Mesendoderm (in vitro differentiated cells): Measurements from ENCODE around the gene STK10.

Experiments
- DNase-seq: peaks from one replicate; pipeline ENCODE4 v3.0.0; 2013
- H2AK5ac ChIP-seq: 2 replicates; pipeline ENCODE4 v1.6.1; 2013; ENCODE audit warnings: low read length, inconsistent platforms
- H2BK120ac ChIP-seq: 2 replicates; pipeline ENCODE4 v1.6.1; 2013; ENCODE audit warnings: low read depth, mild to moderate bottlenecking, low read length, moderate library complexity, mixed read lengths
- H2BK15ac ChIP-seq: replicated peaks from 2 replicates; pipeline ENCODE4 v1.6.1; 2013; ENCODE audit warnings: low read depth, mild to moderate bottlenecking, moderate library complexity
- H2BK5ac ChIP-seq: 2 replicates; pipeline ENCODE4 v1.6.1; 2013; ENCODE audit warnings: low read length, inconsistent platforms
- H3K18ac ChIP-seq: 2 replicates; pipeline ENCODE4 v1.6.1; 2013; ENCODE audit warnings: mild to moderate bottlenecking, low read length, mixed read lengths
- H3K23ac ChIP-seq: one replicate; pipeline ENCODE4 v1.6.1; 2013; ENCODE audit warnings: low read length
- H3K27ac ChIP-seq: 2 replicates; pipeline ENCODE4 v1.5.1; 2013; ENCODE audit warnings: low read depth, mild to moderate bottlenecking, inconsistent platforms, low read length, moderate library complexity
- H3K27me3 ChIP-seq: 2 replicates; pipeline ENCODE4 v1.6.1; 2013; ENCODE audit warnings: low read length, control low read depth, mild to moderate bottlenecking, inconsistent platforms; ENCODE audit not compliant: insufficient read depth, poor library complexity
- H3K36me3 ChIP-seq: 2 replicates; pipeline ENCODE4 v1.6.1; 2013; ENCODE audit warnings: low read length, inconsistent platforms; ENCODE audit not compliant: control insufficient read depth, insufficient read depth
- H3K4ac ChIP-seq: one replicate; pipeline ENCODE4 v1.6.1; 2013; ENCODE audit warnings: low read depth, mild to moderate bottlenecking, low read length, moderate library complexity
- H3K4me1 ChIP-seq: 2 replicates; pipeline ENCODE4 v1.6.1; 2013; ENCODE audit warnings: low read depth, low read length, inconsistent platforms; ENCODE audit not compliant: control insufficient read depth
- H3K4me2 ChIP-seq: 2 replicates; pipeline ENCODE4 v1.6.1; 2013; ENCODE audit warnings: low read length
- H3K4me3 ChIP-seq: 2 replicates; pipeline ENCODE4 v1.5.1; 2013; ENCODE audit warnings: mild to moderate bottlenecking, low read length
- H3K56ac ChIP-seq: one replicate; pipeline ENCODE4 v1.6.1; 2013; ENCODE audit warnings: low read length
- H3K79me1 ChIP-seq: 2 replicates; pipeline ENCODE4 v1.6.1; 2013; ENCODE audit warnings: low read length, inconsistent platforms
- H3K79me2 ChIP-seq: 2 replicates; pipeline ENCODE4 v1.6.1; 2013; ENCODE audit warnings: mild to moderate bottlenecking, low read length; ENCODE audit not compliant: control insufficient read depth, insufficient read depth
- H3K9ac ChIP-seq: 2 replicates; pipeline ENCODE4 v1.6.1; 2013; ENCODE audit warnings: low read length, inconsistent platforms
- H4K5ac ChIP-seq: one replicate; pipeline ENCODE4 v1.6.1; 2013; ENCODE audit warnings: low read length
- H4K8ac ChIP-seq: one replicate; pipeline ENCODE4 v1.6.1; 2013; ENCODE audit warnings: low read depth, mild to moderate bottlenecking, control low read depth, low read length, moderate library complexity
- WGBS: extraction: QIAGEN DNeasy Blood & Tissue Kit; methylation state at CpG from one replicate; pipeline ENCODE4 v1.1.7; 2013; ENCODE audit warnings: low lambda C conversion rate, missing lambda C conversion rate; ENCODE audit not compliant: insufficient coverage; ENCODE audit errors: extremely low coverage; 5-methylcytosine and 5-hydroxymethylcytosine counted together

Gene STK10

GRCh38 chr5:171992813-171993212 is 195.2 kb downstream of the STK10 start:
- no peaks in the 10 kb centered on the region for H3K27me3 ChIP-seq
- no peak overlapping the region for H3K4me3 ChIP-seq
- H2BK5ac ChIP-seq, result no peak overlapping the region
- H3K36me3 ChIP-seq, result no peaks in the 10 kb centered on the region
- H2AK5ac ChIP-seq, result no peak overlapping the region
- no peak overlapping the region for H3K18ac ChIP-seq
- no peak overlapping the region for H3K4me2 ChIP-seq
- H4K5ac ChIP-seq, result no peak overlapping the region
- H3K4me1 ChIP-seq, result no peaks in the 10 kb centered on the region
- H3K79me2 ChIP-seq, result peaks cover 42% of the 10 kb centered on the region
- H3K9ac ChIP-seq, result no peak overlapping the region
- no peak overlapping the region for H3K23ac ChIP-seq
- no peak overlapping the region for H3K56ac ChIP-seq
- H3K4ac ChIP-seq, result no peak overlapping the region
- H3K27ac ChIP-seq, result no peak overlapping the region
- H2BK15ac ChIP-seq, result no peak overlapping the region
- no CpG with 5 or more reads among the region's 2 CpGs for WGBS
- H4K8ac ChIP-seq, result no peak overlapping the region
- no peak overlapping the region for H2BK120ac ChIP-seq
- peaks cover 15% of the 10 kb centered on the region for H3K79me1 ChIP-seq
- DNase-seq, result no peak

GRCh38 chr5:171992305-171992704 is 195.7 kb downstream of the STK10 start:
- H2BK5ac ChIP-seq, result no peak overlapping the region
- peaks cover 39% of the 10 kb centered on the region for H3K79me2 ChIP-seq
- no peak overlapping the region for H3K27ac ChIP-seq
- H3K56ac ChIP-seq, result no peak overlapping the region
- H3K27me3 ChIP-seq, result no peaks in the 10 kb centered on the region
- peaks cover 15% of the 10 kb centered on the region for H3K79me1 ChIP-seq
- H3K23ac ChIP-seq, result no peak overlapping the region
- no peak overlapping the region for H4K5ac ChIP-seq
- no peaks in the 10 kb centered on the region for H3K4me1 ChIP-seq
- no peak overlapping the region for H3K4me2 ChIP-seq
- H2BK120ac ChIP-seq, result no peak overlapping the region
- H3K4me3 ChIP-seq, result no peak overlapping the region
- H4K8ac ChIP-seq, result no peak overlapping the region
- H3K4ac ChIP-seq, result no peak overlapping the region
- H3K36me3 ChIP-seq, result no peaks in the 10 kb centered on the region
- no peak overlapping the region for H2BK15ac ChIP-seq
- no CpG with 5 or more reads among the region's 3 CpGs for WGBS
- no peak overlapping the region for H2AK5ac ChIP-seq
- DNase-seq, result no peak
- H3K18ac ChIP-seq, result no peak overlapping the region
- H3K9ac ChIP-seq, result no peak overlapping the region
